CD4-positive, alpha-beta T cell treated with Interleukin-1 beta for 1 hour (primary cell): ENCODE data around the gene AGTRAP.

Experiments used
- DNase-seq, 2 donors: peaks; one replicate each; pipeline ENCODE4 v3.0.0-alpha.2; 2020 to 2022

AGTRAP gene

DNA sequence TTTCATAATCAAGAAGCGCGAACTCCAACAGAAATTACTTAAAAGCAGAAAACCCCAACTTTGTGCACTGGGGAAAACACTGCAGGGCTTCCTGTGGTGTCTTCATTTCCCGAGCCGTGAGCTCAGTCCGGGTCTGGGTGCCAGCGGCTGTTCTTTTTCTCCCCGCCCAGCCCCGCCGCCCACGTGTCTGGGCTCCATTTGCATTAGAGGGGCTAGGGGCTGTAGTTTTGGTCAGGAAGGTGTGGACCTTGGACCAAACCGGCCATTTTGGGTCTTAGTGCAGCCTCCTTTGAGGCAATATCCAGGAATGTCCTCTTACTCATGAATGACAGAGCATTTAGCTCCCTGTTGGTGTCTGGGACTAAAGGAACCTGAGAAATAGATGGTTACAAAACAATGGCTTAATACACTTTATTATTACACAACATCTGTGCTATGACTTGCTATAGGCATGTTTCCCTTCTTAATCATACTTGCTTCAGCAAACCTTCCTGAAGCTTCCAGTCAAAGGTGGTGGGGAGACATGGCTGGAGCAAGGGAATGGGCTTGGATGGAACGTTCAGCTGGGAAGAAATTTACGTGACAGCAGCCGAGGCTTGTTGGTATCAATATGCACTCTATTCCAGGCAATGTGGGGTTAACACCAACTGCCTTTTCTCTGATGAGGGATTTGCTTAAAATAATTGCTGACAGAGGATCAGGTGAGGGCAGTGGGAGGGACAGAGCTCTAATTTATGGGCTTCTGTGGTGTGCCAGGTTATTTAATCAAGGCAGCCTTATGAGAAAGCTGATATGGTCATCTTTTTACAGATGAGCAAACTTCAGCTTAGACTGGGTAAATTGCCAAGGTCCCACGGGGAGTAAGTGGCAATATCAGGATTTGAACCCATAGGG lies 1.1 kb downstream of the AGTRAP start:
- DNase-seq = peak; percentile 44 to 56

DNA sequence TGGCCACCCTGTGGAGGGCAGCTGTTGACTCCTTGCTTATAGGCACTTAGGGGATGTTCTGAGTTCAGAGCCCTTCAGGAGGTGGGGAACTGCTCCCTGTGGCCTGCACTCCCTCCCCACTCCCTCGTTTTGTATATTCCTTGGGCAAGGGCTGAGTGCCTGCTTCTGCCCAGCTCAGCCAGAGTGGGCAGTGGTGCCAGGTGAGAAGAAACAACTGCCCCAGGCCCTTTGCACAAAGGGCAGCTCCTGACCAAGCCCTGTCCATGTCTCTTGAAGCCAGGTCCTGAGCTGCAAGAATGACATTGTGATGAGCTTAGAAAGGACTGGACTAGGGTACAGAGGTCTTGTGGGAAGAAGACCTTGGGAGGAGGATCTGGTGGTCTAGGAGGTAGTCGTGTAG lies 2.2 kb downstream of the AGTRAP start:
- no peak for DNase-seq

DNA sequence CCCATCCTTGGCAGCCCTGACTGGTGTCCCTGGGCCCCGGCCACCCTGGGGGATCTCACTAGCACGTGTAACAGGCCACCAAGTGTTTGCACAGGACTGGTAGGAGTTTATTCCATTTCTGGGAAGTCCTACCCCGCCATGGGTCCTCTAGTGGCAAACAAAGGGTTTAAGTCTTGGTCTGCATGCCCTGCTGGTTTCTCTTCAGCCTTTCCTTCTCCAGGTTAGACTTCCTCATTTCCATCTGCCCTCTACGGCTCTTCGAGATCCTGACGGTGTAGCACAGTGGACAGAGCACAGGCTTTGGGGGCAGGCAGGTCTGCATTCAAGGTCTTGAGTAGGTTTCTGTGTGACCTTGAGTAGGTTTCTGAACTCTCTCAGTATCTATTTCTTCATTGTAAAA lies 2.8 kb downstream of the AGTRAP start:
- no peak for DNase-seq

DNA sequence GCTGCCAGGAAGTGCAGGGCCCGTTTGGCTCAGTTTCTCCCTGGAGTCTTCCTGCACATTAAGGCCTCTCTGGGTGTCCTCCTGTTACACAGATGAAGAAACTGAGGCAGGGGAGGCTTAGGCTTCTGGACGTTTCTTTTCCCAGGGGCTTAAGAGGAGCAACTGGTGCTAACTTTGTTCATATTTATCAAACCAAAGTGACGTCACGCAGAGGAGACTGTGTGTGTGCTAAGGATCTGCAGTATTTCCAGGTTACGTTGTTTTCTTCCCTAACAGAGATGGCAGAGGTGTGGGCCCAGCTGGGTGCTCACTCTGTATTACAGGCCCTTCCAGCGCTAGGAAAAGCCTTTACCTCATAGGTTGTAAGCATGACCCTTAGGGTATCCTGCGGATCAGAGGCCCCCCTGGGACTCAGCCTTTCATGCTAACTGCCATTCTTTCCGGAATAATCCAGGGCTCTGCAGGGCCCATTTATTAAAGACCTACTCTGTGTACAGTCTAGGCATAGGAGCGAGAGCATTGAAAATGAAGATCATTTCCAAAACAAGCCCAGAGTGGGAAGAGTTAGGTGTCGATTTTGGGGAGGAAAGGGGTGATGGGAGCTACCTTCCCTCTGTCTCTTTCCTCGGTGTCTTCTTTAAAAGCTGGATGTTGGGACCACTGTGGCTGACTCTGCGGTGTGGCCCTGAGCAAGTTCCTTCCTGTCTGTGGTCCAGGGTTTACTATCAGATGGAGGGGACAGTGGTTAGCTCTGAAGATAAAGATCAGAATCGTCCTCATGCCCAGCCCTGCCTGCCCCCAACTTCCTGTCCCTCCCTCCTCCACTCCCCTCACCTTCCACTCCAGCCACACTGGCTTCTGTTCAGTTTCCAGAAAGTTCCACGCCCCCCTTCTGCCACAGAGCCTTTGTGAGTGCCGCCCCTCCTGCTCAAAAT lies 4.6 kb downstream of the AGTRAP start:
- DNase-seq = peak; percentile 33 to 53

DNA sequence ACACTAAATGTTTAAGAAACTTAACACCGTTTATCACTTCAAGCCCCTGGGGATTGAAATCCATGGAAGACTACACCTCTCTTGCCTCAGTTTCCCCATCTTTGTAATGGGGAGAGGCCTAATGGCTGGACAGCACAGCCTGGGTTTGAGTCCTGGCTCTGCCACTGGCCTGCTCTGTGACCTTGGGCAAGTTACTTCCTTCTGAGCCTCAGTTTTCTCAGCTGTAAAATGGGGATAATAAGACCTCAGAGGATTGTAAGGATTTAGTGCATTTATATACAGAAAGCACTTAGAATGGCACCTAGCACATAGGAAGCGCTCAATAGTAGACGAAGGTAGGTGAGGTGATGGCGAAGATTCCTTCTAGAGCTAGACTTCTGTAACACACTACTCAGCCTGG lies 5.5 kb downstream of the AGTRAP start:
- DNase-seq = no peak

DNA sequence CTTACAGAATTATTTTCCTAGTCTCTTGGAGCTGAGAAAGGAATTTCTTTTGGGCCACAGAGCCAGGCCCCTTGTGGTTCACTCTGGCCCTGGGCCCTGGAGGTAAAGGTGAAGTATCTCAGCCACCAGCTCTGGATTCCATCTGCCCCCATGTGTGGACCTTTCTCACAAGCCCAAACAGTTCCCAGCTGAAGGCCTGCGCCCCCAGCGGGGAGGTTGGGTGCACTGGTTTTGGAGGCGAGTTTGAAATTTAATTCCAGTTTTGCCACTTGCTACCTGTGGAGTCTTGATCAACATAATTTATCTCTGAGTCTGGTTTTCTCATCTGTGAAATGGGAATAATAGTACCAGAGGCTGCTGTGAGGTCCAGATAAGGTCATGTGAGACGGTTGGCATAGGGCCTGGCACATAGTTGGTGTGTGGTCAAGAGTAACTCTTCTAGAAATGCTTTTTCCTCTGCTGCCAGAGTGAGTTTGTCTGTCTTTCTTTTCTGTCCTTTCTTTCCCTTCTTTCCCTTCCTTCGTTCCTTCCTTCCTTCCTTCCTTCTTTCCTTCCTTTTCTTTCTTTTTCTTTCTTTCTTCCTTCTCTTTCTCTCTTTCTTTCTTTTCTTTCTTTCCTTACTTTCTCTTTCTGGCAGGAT lies 6.1 kb downstream of the AGTRAP start:
- DNase-seq = no peak

DNA sequence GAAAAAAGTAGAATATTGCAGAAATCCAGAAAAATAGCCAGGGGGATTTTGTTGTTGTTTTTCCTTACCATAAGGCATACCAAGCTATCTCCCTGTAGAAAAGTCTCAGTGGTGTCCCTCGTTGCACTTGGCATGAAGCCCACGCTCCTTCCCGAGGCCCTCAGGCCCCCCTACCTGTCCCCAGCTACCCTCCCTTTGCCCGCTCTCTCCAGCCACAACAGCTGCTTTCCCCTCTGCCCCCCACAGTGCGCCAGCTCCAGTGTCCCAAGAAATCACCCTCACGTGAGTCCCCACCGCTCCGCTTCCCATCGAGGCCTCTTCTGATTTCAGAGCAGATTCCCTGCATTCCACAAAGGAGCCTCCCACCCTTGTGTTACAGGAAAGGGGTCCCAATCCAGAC lies 8.4 kb downstream of the AGTRAP start:
- DNase-seq = no peak

DNA sequence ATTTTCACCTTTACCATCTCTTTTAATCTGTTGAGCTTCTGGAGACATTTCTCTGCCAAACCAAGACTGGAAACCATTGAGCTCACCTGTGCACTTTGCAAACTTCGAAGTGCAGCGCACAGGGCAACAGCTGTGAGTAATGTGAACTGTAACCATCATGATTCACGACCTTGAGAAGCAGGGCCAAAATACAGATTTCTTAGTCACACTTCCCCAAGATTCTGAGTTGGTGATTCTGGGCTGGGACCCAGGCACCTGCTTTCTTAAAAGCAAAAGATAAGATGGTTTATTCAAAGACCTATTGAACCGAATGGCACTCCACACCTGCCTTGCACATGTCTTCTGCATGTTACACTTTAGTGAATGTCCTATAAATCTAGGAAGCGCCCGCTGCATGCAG lies 10.2 kb downstream of the AGTRAP start:
- DNase-seq = no peak

DNA sequence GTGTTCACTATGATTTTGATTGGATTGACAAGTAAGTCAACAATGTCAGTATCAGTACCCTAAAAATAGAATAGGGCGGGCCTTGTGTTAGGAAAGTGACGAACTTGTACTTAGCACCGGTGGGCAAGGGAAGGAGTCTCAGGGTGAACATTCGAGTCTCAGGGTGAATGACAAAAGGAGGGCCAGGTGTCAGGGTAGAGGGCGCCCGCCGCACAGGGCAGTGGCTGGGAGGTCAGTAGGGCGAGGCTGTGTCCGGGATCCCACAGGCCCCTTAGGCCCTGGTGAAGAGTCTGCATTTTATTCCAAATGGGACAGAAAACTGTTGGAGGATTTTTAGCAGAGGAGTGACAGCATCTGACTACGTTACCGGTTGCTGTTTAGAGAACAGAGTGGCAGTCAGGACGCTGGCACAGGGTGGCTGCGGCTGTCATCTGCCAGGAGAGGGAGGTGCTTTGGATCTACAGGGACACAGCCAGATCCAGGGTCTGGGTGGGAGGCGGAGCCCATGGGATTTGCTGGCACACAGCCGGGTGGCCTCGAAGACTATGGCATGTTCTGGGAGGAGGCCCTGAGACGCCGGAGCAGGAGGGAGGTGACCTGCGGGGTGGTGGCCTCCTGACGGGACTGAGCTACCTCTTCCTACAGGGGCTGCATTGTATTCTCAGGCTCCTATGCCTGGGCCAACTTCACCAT lies 11.0 kb downstream of the AGTRAP start:
- no peak for DNase-seq

DNA sequence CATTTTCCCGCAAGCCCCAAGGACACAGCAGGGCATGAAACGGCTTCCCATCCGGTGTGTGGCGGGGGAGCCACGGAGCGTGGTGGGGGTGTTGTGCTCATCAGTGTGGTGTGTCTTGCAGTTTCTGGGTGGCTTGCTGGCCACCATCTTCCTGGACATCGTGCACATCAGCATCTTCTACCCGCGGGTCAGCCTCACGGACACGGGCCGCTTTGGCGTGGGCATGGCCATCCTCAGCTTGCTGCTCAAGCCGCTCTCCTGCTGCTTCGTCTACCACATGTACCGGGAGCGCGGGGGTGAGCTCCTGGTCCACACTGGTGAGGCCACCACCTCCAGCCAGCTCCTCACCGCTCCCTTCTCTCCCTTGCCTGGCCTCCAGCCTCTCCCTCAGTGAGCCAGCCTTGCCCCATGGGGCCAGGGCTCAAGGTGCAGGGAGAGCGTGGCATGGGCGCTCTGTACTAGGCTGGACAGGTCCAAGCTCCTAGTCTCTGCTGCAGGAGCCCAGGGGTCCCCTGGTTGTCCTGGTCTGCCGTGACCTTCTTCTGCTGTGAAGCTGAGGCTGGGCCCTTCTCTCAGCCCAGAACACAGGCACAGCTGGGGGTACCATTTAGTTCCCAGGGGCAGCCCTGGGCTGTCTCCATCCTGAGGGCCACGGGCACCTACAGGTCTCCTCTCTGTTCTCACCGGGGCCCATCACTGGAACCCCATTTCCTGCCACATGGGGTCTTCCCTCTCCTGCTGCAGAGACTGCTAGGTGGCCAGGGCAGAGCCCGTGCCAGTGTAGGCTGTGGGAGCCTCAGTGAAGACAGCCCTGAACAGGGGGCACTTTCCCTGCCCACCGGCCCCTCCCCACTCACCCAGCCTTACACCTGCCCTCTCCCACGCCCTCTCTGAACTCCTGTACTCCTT lies 12.6 kb downstream of the AGTRAP start:
- DNase-seq = no peak

DNA sequence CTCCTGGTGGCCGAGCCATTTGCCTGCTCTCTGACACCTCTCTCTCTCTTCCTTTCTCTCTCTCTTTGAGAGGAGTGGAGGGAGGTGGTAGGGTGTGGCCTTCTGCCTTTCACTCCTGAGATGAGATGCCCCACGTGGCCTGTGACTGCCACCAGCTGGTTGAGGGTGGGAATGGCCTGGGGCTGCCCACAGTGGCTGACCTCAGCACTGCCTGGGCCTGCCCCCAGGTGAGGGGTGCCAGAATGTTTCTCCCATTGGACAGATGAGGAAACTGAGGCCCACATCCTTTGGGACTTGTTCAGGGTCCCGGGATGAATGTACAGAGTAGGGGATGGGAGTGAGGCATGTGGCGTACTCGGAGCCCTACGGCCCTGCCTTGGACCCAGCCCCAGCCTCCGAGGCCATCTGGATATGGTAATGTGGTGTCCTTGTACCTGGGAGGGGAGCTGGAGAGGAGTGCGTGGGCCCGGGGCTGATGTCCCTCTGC lies 13.3 kb downstream of the AGTRAP start:
- DNase-seq = peak; percentile 32 to 69

DNA sequence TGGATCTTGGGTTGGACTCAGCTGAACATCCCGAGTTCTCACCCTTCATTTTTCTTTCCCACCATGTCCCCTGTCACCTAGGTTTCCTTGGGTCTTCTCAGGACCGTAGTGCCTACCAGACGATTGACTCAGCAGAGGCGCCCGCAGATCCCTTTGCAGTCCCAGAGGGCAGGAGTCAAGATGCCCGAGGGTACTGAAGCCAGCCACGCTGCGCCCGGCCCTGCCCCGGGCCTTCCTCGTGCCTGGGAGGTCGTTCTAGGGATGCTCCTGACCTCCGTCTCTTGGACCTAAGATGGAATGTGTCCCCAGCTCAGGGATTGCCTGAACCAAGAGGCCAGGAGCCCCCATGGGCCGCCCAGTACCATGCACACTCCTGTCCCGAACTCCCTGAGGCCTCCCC lies 14.1 kb downstream of the AGTRAP start:
- DNase-seq = no peak

DNA sequence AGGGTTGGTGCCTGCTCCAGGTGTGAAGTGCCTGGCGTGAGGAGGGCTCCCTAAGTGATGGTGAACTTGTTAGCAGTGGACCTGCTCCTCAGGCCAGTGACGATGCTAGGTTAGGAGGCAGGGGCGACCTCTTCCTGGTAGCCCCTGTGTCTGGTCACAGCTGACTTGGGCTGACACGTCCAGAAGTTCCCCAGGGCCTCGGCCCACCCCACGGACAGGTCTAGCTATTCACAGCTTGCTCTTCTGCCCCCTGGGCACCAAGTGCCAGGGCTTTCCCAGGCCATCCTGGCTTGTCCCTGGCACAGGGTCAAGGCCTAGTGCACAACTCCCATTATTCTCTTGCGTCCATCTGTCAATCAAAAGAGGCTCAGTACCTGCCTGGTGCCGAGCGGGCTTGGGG lies 15.2 kb downstream of the AGTRAP start:
- no peak for DNase-seq

DNA sequence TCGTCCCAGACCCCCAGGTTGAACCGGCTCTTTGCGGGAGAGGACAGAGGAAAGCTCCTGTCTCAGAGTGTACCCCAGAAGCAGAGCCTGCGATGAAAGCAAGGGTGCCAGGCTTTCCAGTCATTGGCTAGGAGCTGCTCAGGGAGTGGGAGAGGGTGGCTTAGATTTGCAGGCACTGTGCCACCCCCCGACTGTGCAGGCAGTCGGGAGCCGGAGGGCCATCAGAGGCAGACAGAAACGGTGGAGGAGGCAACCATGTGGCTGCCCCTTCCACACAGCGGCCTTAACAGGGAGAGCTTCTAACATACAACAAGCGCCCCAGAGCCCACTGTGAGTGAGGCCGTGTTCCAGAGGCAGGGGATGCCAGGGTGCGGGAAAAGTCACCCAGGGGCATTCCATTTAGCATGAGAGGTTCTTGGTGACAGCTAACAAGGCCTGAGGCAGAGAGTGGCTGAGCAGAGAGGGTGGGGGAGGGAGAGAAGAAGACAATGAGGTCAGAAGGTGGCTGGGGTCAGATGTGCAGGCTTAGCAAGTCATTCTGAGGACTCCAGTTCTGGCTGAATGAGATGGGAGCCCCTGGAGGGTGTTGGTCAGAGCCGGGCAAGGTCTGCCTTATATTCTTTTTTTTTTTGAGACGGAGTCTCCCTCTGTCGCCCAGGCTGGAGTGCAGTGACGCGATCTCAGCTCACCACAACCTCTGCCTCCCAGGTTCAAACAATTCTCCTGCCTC lies 16.6 kb downstream of the AGTRAP start:
- DNase-seq = no peak

DNA sequence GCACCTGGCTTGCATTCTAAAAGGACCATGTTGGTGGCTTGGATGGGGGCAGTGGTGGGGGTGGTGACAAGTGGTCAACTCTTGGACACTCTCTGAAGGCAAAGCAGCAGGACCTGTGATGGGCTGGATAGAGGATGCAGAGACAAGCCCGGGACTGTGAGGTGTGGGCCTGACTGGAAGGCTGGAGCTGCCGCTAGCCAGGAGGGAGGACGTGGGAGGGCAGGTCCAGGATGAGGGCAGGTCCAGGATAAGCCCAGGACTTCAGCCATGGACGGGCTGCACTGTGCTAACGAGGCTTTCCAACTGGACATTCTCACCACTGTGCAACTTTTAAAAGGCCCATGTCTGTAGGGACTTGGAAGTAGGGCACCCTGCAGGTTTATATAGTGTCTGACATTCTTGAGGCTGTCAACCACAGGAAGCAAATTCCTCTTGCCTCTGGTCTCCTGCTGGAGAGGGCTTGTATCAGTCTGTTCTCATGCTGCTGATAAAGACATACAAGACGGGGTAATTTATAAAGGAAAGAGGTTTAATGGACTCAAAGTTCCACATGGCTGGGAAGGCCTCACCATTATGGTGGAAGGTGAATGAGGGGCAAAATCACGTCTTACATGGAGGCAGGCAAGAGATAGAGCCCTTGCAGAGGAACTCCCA lies 17.7 kb downstream of the AGTRAP start:
- no peak for DNase-seq

DNA sequence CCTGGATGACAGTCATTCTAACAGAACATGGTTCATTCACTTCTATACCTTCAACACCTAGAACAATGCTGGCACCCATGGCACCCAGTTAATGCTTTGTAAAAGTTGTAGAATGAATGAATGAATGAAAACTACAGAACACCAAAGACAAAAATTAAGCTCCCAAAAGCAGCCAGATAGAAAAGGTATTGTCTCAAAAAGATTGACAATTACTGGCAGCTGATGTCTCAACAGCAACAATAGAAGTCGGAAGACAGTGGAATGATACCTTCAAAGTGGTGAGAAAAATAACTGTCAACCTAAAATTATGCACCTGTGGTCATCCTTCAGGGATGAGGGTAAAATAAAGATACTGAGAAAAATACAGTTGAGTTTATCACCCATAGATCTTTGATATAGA lies 21.1 kb downstream of the AGTRAP start:
- DNase-seq = no peak

DNA sequence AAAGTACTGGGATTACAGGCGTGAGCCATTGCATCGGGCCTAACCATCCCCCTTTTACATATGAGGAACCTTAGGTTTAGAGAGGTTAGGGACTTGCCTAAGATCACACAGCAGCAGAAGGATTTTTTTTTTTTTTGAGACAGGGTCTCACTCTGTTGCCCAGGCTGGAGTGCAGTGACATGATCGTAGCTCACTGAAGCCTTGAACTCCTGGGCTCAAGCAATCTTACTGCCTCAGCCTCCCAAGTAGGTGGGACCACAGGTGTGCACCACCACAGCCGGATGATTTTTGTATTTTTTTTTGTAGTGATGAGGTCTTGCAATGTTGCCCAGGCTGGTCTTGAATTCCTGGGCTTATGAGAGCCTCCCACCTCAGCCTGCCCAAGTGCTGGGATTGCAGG lies 23.9 kb downstream of the AGTRAP start:
- no peak for DNase-seq

DNA sequence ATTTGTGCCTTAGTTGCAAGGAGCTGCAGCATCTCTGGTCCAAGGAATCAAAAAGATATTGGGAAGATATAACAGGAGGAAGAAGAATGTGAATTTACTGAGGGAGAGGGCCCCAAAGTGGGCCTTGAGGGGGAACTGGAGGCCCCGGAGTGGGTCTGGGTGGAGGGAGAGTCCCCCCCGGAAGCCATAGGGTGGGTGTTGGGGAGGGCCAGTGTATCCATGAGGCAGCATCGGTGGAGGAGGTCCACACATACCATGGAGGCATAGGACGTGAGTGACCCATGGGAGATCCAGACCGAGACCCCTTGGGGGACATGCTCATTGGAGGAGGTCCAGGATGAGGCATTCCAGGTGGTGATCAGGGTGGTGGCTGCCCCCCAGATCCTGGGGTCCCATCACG lies 25.3 kb downstream of the AGTRAP start:
- DNase-seq = no peak

DNA sequence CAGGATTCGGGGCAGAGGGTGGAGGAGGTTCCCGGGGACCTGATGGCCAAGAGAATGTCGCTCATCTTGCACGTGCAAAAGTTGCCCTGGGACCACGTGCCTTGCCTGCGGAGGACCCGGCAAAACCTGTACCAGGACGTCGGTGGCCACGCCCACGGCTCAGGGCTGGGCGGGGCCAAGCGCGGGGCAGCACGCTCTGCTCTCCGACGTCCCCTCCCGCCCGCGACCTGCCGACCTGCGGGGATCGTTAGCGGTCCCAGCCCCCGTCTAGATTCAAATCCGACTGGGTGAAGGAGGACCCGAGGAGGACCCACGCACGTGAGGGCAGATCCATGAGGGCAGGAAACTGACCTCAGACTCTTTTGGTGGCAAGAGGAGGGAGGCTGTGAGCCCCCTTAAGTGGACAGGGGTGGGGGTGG lies 26.1 kb downstream of the AGTRAP start, which contains the start of gene C1orf167:
C1orf167 (plus strand) TSS at position 206 of the 419 bp plus-strand sequence. CDS start 2,208 bp downstream, outside the sequence.
- DNase-seq = peak; percentile 11 to 21

DNA sequence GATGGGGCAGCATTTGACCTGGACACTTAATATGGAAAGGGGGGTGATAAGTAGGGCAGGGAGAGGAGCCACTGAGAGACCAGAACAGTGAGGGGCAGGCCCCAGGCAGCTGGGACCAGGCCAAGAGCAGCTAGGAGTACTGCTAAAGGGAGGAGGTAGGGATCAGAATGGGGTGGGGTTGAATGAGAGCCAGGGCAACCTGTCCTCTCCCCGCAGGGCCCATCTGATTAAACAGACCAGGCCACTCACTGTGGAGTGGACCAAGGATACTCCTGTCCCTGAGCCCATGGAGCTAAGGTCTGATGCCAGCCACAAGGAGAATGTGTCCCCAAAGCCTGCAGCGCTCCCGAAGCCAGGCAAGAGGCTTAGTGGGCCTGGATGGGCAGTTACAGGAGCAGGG lies 28.2 kb downstream of the AGTRAP start:
- DNase-seq = no peak
